Head of caudate nucleus (tissue), 42 donors: ENCODE results near the gene UNG.
A peak's percentile ranks its signal among the peaks of the same experiment; 100 is the strongest.
"Not testable (repeated sequence)": the region's sequence is repeated elsewhere in the genome, so short reads cannot be mapped to it uniquely, and the experiment has no call there.

Source experiments
- DNase-seq, 42 donors: peaks; one replicate each; pipeline versions ENCODE4 v3.0.0 to v3.0.0-alpha.2; 2020 to 2021; ENCODE audit warnings: mixed read lengths in 7 of 42
- intact Hi-C: fragments of 100-400 bp; cut with DNase I; formaldehyde crosslinking; loops from one replicate; pipeline ENCODE4 v1.15.0; 2022

The UNG gene

DNA sequence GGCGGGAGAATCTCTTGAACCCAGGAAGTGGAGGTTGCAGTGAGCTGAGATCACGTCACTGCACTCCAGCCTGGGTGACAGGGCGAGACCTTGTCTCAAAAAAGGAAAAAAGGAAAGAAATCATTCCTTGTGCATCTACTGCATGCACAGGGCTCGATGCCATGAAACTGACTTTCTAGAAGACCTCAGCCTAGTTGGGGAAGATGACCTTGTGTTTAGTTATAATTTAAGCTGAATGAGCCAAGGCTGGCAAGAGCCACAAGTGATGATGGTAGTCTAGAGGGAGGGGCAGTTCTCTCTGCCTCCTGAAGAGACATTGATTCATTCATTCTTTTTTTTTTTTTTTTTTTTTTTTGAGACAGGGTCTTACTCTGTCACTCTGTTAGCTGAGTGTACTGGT lies 43.2 kb downstream of the UNG start:
- intact Hi-C loops, result no loop called here
- DNase-seq, result no peak

DNA sequence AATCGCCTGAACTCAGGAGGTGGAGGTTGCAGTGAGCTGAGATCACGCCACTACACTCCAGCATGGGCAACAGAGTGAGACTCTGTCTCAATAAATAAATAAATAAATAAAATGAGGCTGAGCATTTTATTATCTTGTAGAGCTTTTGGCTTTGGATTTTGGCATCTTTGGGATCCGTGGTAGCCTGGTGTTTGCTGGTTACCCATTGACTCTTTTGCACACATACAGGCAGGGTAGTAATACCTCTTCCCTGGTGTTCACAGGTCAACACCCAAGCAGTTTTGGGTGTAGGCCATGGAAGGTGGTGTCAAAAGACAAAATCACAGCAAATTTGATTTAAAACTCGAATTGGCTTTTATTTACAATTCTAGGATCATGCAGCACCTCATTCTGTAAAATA lies 46.8 kb downstream of the UNG start:
- no peak for DNase-seq
- intact Hi-C loops, result no loop called here

DNA sequence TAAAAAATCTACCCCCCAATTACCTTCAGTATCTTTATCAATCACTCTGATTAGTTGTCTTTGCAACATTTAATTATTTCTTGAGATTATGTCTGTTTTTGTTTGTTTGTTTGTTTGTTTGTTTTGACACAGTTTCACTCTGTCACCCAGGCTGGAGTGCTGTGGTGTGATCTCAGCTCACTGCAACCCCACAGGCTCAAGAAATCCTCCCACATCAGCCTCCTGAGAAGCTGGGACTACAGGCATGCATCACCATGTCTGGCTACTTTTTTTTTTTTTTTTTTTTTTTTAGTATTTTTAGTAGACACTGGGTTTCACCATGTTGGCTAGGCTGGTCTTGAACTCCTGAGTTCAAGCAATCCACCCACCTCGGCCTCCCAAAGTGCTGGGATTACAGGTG lies 49.7 kb downstream of the UNG start:
- intact Hi-C loops, DNase-seq: not testable (repeated sequence)

DNA sequence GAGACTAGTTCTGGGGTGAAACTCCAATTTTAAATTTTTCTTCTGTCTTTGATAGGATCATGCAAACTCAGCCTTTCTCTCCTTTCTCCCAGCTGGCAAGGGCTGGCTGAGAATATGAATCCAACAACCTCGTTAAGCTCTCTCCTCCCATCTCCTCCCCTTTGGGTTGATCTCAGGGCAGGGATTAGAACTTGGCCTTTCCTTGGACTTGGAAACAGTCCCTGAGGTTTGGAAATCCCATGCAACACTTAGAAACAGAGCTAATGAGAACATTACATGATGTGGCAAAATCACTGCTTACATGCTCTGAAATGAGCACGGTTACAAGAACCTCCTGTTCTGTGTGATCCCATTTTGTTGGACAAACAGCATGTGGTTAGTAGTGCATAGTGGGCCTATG lies 50.6 kb downstream of the UNG start:
- DNase-seq, result peak in 4 of 42 donors; percentile 13 to 30 (median 17)
- intact Hi-C loops, result no loop called here

DNA sequence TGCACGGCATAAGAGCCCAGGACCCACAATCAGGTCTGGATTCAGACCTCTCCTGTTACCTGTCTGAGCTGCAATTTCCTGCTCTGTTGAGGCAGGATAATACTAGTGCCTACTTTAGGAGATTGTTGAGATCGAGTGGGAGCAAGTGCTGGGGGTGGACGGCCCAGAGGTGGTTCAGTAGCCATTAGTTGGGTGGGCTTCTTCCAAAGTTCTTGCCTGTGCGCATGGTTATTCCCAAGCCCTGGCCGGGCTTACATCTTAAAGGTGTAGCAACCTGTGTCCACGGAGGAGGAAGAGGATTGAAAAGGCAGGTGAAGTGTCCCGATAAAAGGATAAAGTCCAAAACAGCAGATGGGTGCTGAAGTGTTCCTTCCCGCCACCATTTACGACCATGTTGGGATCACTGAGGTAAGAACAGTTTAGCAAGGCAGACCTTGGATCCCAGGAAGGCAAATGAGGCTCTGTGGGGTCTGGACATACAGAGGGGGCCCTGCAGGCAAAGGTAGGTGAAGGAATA lies 52.8 kb downstream of the UNG start:
- no peak for DNase-seq
- intact Hi-C loops, result no loop called here

DNA sequence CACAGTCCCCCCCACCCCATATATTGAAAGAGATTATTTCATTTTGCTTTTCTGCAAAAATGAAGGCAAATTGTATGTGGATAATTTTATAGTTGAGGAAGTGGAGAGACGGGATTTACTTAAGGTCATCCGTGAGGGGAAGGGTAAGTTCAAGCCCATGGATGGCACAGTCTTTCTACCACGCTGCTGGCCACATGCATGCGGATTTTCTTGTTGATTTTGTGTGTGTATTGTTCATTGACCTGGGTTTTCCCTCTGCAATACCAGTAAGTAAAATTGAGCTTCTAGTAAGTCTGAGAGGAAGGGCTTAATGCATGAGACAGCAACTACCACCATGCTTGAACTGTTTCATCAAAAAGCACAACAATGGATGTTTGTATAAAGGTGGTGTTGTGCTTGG lies 54.1 kb downstream of the UNG start:
- intact Hi-C loops, result no loop called here
- DNase-seq, result no peak

DNA sequence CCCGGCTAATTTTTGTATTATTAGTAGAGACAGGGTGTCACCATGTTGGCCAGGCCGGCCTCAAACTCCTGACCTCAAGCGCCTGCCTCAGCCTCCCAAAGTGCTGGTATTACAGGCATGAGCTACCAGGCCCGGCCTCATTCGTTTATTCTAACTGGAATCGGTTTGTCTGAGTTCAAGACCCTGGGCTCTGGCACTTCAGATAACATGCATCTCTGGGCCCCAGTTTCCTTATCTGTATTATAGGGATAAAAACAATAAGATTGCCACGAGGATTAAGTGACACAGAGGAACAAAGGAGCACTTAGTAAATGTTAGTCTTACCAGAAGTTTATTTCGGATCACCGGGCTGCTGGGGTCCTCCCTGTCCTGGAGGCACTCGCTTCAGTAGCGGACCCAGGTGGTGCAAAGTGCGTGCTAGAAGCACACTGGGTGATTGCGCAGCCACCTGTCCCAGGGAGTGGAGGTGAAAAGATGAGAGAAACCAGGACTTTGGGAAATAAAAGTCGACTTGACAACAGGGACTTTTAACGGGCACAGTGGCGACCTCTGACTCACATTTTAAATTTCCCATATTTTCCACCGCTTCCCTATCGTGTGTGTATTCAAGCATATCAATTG lies 56.5 kb downstream of the UNG start:
- intact Hi-C loops, result no loop called here
- peak in 2 of 42 donors; percentile 14 to 24 for DNase-seq

DNA sequence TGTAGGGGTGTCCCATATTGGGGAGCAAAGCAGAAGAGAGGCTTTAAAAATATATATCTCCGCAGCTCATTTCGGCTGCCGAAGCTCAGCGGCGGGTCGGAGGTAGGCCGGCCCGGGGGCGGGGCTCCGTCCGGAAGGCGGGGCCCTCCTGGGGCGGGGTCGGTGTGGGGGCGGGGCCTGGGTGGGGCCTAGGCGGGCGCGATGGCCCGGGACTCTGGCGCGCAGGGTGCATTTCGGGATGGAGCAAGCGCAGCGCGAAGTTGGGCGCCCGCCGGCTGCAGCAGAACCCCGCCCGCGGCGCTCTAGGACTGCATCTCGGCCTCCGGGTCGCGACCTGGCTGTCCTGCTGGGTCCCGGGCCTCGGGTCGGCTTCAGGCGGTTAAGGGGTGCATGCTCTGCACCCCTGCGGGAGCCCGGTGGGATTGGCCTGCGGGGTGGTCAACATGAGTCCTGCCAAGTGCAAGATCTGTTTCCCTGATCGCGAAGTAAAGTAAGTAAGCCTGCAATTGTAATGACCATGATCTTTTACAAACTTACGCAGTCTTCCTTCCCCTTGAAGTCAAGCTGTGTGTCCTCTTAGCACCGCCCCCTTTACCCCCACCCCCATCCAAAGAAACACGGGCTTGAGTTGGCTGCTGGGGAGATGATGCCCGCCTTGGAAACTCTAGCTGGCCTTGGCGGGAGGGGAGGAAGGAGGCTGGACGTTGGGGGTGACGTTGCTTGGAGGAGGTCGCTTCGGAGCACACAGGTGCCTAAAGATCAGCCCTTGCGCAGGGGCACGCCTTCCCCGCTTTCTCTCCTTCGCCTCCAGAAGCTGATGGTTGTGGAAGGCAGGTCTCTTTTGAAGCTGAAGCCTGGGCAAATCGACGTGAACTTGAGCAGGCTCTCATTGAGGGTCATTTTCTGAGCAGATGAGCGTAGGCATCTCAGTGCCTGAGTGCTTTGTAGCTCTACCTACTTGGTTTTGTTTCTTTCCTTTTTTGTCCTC lies 57.3 kb downstream of the UNG start:
- intact Hi-C loops, result no loop called here
- DNase-seq, result peak; percentile 50 to 93 (median 84)

DNA sequence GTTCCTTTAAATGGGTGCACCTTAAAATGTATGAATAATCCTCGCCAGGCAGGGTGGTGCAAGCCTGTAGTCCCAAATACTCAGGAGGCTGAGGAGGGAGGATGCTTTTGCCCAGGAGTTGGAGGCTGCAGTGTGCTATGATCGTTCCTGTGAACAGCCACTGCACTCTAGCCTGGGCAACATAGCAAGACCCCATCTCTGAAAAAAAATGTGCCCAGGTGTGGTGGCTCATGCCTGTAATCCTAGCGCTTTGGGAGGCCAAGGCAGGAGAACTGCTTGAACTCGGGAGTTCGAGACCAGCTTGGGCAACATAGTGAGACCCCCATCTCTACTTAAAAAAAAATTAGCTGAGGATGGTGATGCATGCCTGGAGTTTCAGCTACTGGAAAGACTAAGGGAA lies 58.6 kb downstream of the UNG start:
- intact Hi-C loops, result no loop called here
- no peak for DNase-seq

DNA sequence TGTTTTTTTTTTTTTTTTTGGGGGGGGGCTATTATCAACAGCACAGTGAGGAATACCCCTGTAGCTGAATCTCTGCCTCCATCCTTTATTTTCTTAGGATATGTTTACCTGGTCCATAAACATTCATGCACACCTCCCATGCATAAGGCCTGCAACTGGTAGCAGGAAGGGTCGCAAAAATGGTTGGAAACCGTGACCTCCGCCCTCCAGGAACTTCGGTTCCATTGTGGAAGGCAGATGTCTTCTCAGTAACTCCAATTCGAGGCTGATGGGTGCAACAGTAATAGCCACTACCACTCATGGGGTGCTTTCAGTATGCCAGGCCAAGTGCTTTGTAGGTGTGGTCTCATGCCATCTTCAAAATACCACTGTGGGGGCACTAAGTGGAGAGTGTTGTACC lies 59.2 kb downstream of the UNG start:
- no peak for DNase-seq
- intact Hi-C loops, result no loop called here

DNA sequence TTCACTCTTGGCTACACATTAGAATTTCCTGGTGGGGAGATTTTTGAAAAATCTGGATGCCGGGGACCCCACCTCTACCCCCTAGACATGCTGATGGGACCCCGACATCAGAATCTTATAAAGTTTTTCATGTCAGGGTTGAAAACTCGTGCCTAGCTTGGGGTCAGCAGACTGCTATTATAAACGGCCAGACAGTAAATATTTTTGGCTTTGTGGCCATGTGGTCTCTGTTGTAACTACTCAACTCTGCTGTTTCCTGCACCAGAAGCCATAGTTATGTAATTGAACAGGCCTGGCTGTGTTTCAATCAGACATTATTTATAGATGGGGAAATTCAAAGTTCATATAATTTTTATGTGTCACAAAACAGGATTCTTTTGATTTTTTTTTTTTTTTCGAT lies 60.6 kb downstream of the UNG start:
- no peak for DNase-seq
- intact Hi-C loops, result no loop called here

DNA sequence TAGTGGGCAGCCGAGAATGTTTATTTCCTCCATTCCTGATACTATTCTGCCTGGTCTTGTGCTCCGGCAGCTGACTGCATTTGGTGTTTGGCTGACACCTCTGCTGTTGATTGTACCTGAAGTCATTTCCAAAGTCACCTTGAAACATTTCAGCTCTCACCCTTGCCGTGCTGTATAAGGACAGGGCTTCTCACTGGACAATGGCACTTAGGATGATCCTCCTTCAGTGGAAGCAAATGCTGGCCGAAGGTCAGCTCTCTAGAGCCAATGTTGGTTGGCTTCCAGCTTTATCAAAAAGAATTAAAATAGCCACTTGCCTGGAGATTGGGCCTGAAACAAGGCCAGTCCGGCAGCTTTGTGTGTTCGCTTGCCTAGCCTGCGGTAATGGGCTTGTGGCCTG lies 63.0 kb downstream of the UNG start:
- intact Hi-C loops, result no loop called here
- DNase-seq, result no peak
